GM12878 (cell line): ENCODE data around the gene POLK. TPM values are rescaled to one million over a fixed set of nuclear protein-coding genes. Genes with fewer than 3 reads are reported as not detected.
"Not testable (repeated sequence)": the region's sequence is repeated elsewhere in the genome, so short reads cannot be mapped to it uniquely, and the experiment has no call there.

ENCODE experiments used
- ATAC-seq: fragments of 200-7000 bp; cut with Tn5 transposase; 3 replicates; pipeline ENCODE4 v1.9.1; 2020; ENCODE audit warnings: mild to moderate bottlenecking, moderate library complexity
- BruUV-seq: library from RNA; stranded (reverse); fragments of 400-500 nt; replicated peaks from 2 replicates; lab custom pipeline; 2021; lab: Mats Ljungman, UMichigan
- CTCF ChIA-PET: fragments of 300-600 bp; sonication (Branson Sonifier 250); formaldehyde crosslinking; extraction: SDS; loops from one replicate; lab custom pipeline; 2021; ENCODE audit warnings: inconsistent platforms; lab: Yijun Ruan, JAX
- POLR2A ChIA-PET: fragments of 350-600 bp; formaldehyde crosslinking; extraction: SDS; loops from one replicate; lab custom pipeline; 2021; ENCODE audit warnings: inconsistent platforms; lab: Charles Lee
- RAD21 ChIA-PET: fragments of 300-600 bp; sonication (Branson Sonifier 250); formaldehyde crosslinking; loops from one replicate; lab custom pipeline; 2023; ENCODE audit warnings: antibody characterized with exemption; ENCODE audit not compliant: unreplicated experiment; lab: Charles Lee
- SMC1A ChIA-PET: fragments of 300-600 bp; sonication (Branson Sonifier 250); formaldehyde crosslinking; loops from one replicate; lab custom pipeline; 2023; ENCODE audit not compliant: unreplicated experiment, uncharacterized antibody; lab: Charles Lee
- DNase-seq: peaks from one replicate; pipeline ENCODE4 v3.0.0-alpha.2; 2011; ENCODE audit warnings: low read depth, low spot score
- FAIRE-seq: peaks from 3 replicates; lab custom pipeline; 2011; peaks lifted over from hg19 to GRCh38; lab: Jason Lieb, UNC
- H2AFZ ChIP-seq: 2 replicates; pipeline ENCODE4 v1.6.0; 2011; ENCODE audit warnings: low read depth, low read length, control low read depth; ENCODE audit not compliant: control insufficient read depth
- H3K27ac ChIP-seq: 2 replicates; pipeline ENCODE4 v1.5.1; 2011; ENCODE audit warnings: control low read depth; ENCODE audit not compliant: control insufficient read depth, insufficient read depth
- H3K27me3 ChIP-seq, 2 experiments: replicated peaks in 1 of 2; 2 replicates each; pipeline versions ENCODE4 v1.6.0 to v1.6.1; 2011; ENCODE audit warnings: low read length in 1 of 2; ENCODE audit not compliant: control insufficient read depth in 2 of 2, insufficient read depth in 2 of 2
- H3K36me3 ChIP-seq, 2 experiments: 2 replicates each; pipeline ENCODE4 v1.5.1; 2011; ENCODE audit warnings: low read length in 1 of 2; ENCODE audit not compliant: control insufficient read depth in 2 of 2, insufficient read depth in 2 of 2
- H3K4me1 ChIP-seq: 2 replicates; pipeline ENCODE4 v1.6.1; 2011; ENCODE audit warnings: mild to moderate bottlenecking, low read length, moderate library complexity, mixed read lengths; ENCODE audit not compliant: control insufficient read depth, insufficient read depth
- H3K4me2 ChIP-seq: 2 replicates; pipeline ENCODE4 v1.6.0; 2011; ENCODE audit warnings: control low read depth; ENCODE audit not compliant: control insufficient read depth, insufficient read depth
- H3K4me3 ChIP-seq: fragments of 200-600 bp; sonication (generic); 2 replicates; pipeline ENCODE4 v1.5.1; 2016
- H3K79me2 ChIP-seq: 2 replicates; pipeline ENCODE4 v1.6.0; 2011; ENCODE audit warnings: low read length; ENCODE audit not compliant: control insufficient read depth, insufficient read depth
- H3K9ac ChIP-seq: 2 replicates; pipeline ENCODE4 v1.8.0; 2011; ENCODE audit warnings: low read length, control low read depth, mixed read lengths; ENCODE audit not compliant: control insufficient read depth, insufficient read depth
- H3K9me3 ChIP-seq: replicated peaks from 3 replicates; pipeline ENCODE4 v1.5.1; 2011; ENCODE audit warnings: mild to moderate bottlenecking, low read length; ENCODE audit not compliant: control insufficient read depth, insufficient read depth
- H4K20me1 ChIP-seq: 2 replicates; pipeline ENCODE4 v1.6.0; 2011; ENCODE audit not compliant: control insufficient read depth, insufficient read depth
- ATF7 ChIP-seq: fragments of 450-650 bp; IDR thresholded peaks from 2 replicates; pipeline ENCODE4 v1.6.1; 2016; ENCODE audit warnings: low read depth, mild to moderate bottlenecking
- EZH2 ChIP-seq: IDR thresholded peaks from 2 replicates; pipeline ENCODE4 v1.6.1; 2012; ENCODE audit warnings: low read depth, mild to moderate bottlenecking, control low read depth, inconsistent platforms, low read length, borderline replicate concordance; ENCODE audit not compliant: control insufficient read depth
- HDAC2 ChIP-seq: fragments of 200-600 bp; sonication (generic); IDR thresholded peaks from 2 replicates; pipeline ENCODE4 v1.6.1; 2017
- KAT2A ChIP-seq: conservative IDR thresholded peaks from 2 replicates; pipeline ENCODE4 v1.6.1; 2011; ENCODE audit warnings: low read depth, low read length; ENCODE audit not compliant: control insufficient read depth
- LARP7 ChIP-seq: fragments of 450-650 bp; IDR thresholded peaks from 2 replicates; pipeline ENCODE4 v1.6.1; 2017; ENCODE audit warnings: mild to moderate bottlenecking
- MEF2B ChIP-seq: fragments of 450-650 bp; IDR thresholded peaks from 2 replicates; pipeline ENCODE4 v1.6.1; 2018; ENCODE audit warnings: mild to moderate bottlenecking, moderate library complexity; ENCODE audit not compliant: partially characterized antibody, poor library complexity, severe bottlenecking
- RB1 ChIP-seq: fragments of 450-650 bp; formaldehyde crosslinking; IDR thresholded peaks from 2 replicates; pipeline ENCODE4 v1.6.1; 2017; ENCODE audit warnings: mild to moderate bottlenecking, borderline replicate concordance
- SIN3A ChIP-seq: IDR thresholded peaks from 2 replicates; pipeline ENCODE4 v1.6.1; 2012; ENCODE audit warnings: low read depth, low read length, improper control_type of control experiment
- SKIL ChIP-seq: fragments of 450-650 bp; IDR thresholded peaks from 2 replicates; pipeline ENCODE4 v1.6.1; 2017; ENCODE audit warnings: mild to moderate bottlenecking, low read depth, inconsistent platforms; ENCODE audit not compliant: poor library complexity, severe bottlenecking
- SREBF2 ChIP-seq: IDR thresholded peaks from 2 replicates; pipeline ENCODE4 v1.6.1; 2012; ENCODE audit warnings: mild to moderate bottlenecking, low read length
- ZNF24 ChIP-seq: fragments of 450-650 bp; IDR thresholded peaks from 2 replicates; pipeline ENCODE4 v1.6.1; 2017; ENCODE audit warnings: antibody characterized with exemption, mild to moderate bottlenecking
- ZSCAN29 ChIP-seq: fragments of 450-650 bp; IDR thresholded peaks from 2 replicates; pipeline ENCODE4 v1.6.1; 2017; ENCODE audit warnings: mild to moderate bottlenecking, moderate library complexity
- WGBS: methylation state at CpG from one replicate; pipeline ENCODE4 v1.1.6; 2016; ENCODE audit warnings: low lambda C conversion rate; ENCODE audit not compliant: insufficient replicate concordance, insufficient coverage; ENCODE audit errors: missing lambda C conversion rate; 5-methylcytosine and 5-hydroxymethylcytosine counted together
- in situ Hi-C: fragments of 300-500 bp; cut with MboI; formaldehyde crosslinking; loops from 9 replicates; pipeline ENCODE4 v1.14.3; 2018; ENCODE audit warnings: mixed read lengths
- intact Hi-C: fragments of 100-400 bp; cut with micrococcal nuclease; formaldehyde crosslinking; loops from one replicate; pipeline ENCODE4 v1.14.2; 2022; ENCODE audit not compliant: unreplicated experiment
- polyA plus RNA-seq, 11 experiments: library from polyadenylated mRNA; depleted of rRNA in 4 of 11; unstranded in 6 of 11; stranded (reverse) in 5 of 11; fragments of >200 nt; fragmentation: Nextera tagmentation in 4 of 11; fragmentation: Illumina TruSeq in 1 of 11; extraction: Ambion mirVana in 4 of 11; extraction: Trizol in 1 of 11; gene quantifications; 1 replicate in 1 of 11; 2 replicates in 10 of 11; pipeline versions ENCODE4 v1.2.1 to v1.2.3, GENCODE V29; 2011 to 2016; ENCODE audit warnings: inconsistent platforms in 2 of 11, missing spikeins in 2 of 11, low read depth in 1 of 11
- total RNA-seq, 4 experiments: library from RNA; depleted of rRNA in 3 of 4; stranded (reverse); fragments of >200 nt in 3 of 4; fragmentation: Illumina TruSeq in 1 of 4; extraction: Trizol in 1 of 4; gene quantifications; 2 replicates each; pipeline versions ENCODE4 v1.2.1 to v1.2.3, GENCODE V29; 2013 to 2021
- TF ChIP-seq, protein P1 (sequence below): fragments of 450-650 bp; IDR thresholded peaks from 2 replicates; pipeline ENCODE4 v1.6.1; 2017; ENCODE audit warnings: low read depth, mild to moderate bottlenecking, moderate library complexity
- TF ChIP-seq, protein P2 (sequence below): IDR thresholded peaks from 2 replicates; pipeline ENCODE4 v1.6.1; 2011; ENCODE audit warnings: borderline replicate concordance, low read depth, mild to moderate bottlenecking, moderate library complexity, mixed read lengths, low read length; ENCODE audit not compliant: insufficient read depth; ENCODE audit errors: extremely low read length

POLK gene
- total and polyA plus RNA-seq, 10 of the 15 experiments (the other 5 are each of a cell fraction or from before 2014, with no cell fraction given) = 10.4 to 47.6 (median 29.0) TPM

- FAIRE-seq, ATAC-seq, SMC1A ChIA-PET, RAD21 ChIA-PET, BruUV-seq, H3K4me2 ChIP-seq, CTCF ChIA-PET, H3K27ac ChIP-seq, in situ Hi-C loops, POLR2A ChIA-PET, intact Hi-C loops, H3K4me3 ChIP-seq, DNase-seq, H4K20me1 ChIP-seq, H3K9ac ChIP-seq, H2AFZ ChIP-seq, H3K4me1 ChIP-seq, H3K9me3 ChIP-seq, H3K27me3 ChIP-seq: not testable (repeated sequence)
- peaks cover 18% of the 10 kb centered on the region for H3K79me2 ChIP-seq
- 99% methylated on average over 6 of the region's 6 CpGs for whole genome bisulfite sequencing
- H3K36me3 ChIP-seq = peaks cover 2 to 12% of the 10 kb centered on the region in 2 experiments; a peak in 2 of 4 replicates
Measured at GRCh38 chr5:75489847-75490246, 21.8 kb upstream of the POLK start.

- no peak for FAIRE-seq
- DNase-seq = no peak
- POLR2A ChIA-PET = no interaction called here
- SMC1A ChIA-PET = interaction anchor here (0.6 kb wide), 1 partner anchor 192 kb away, joined by 3 read pairs; no protein-coding TSS in a partner anchor
- peaks cover 2 to 17% of the 10 kb centered on the region in 2 experiments; a peak in 2 of 4 replicates for H3K36me3 ChIP-seq
- RAD21 ChIA-PET = no interaction called here
- peaks cover 13% of the 10 kb centered on the region for H3K79me2 ChIP-seq
- intact Hi-C loops = no loop called here
- H3K9me3 ChIP-seq = peaks cover 7% of the 10 kb centered on the region
- no peaks in the 10 kb centered on the region for H3K4me1 ChIP-seq
- no peak overlapping the region for H3K27ac ChIP-seq
- H3K4me2 ChIP-seq = no peak overlapping the region
- BruUV-seq = no TSS peak
- ATAC-seq = no peak
- H4K20me1 ChIP-seq = no peaks in the 10 kb centered on the region
- 95% methylated on average over 2 of the region's 2 CpGs for WGBS
- no peak overlapping the region for H3K4me3 ChIP-seq
- H3K27me3 ChIP-seq = no peaks in the 10 kb centered on the region
- H3K9ac ChIP-seq = no peak overlapping the region
- H2AFZ ChIP-seq = no peak overlapping the region
- CTCF ChIA-PET = no interaction called here
- in situ Hi-C loops = no loop called here
- no peak for TF ChIP-seq MEF2B
- TF ChIP-seq, protein P1, sequence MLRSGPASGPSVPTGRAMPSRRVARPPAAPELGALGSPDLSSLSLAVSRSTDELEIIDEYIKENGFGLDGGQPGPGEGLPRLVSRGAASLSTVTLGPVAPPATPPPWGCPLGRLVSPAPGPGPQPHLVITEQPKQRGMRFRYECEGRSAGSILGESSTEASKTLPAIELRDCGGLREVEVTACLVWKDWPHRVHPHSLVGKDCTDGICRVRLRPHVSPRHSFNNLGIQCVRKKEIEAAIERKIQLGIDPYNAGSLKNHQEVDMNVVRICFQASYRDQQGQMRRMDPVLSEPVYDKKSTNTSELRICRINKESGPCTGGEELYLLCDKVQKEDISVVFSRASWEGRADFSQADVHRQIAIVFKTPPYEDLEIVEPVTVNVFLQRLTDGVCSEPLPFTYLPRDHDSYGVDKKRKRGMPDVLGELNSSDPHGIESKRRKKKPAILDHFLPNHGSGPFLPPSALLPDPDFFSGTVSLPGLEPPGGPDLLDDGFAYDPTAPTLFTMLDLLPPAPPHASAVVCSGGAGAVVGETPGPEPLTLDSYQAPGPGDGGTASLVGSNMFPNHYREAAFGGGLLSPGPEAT = no peak
- no peak for TF ChIP-seq SIN3A
- TF ChIP-seq LARP7 = no peak
- no peak for TF ChIP-seq ZSCAN29
- no peak for TF ChIP-seq ATF7
- no peak for TF ChIP-seq EZH2
- no peak for TF ChIP-seq ZNF24
- TF ChIP-seq HDAC2 = no peak
- TF ChIP-seq, protein P2, sequence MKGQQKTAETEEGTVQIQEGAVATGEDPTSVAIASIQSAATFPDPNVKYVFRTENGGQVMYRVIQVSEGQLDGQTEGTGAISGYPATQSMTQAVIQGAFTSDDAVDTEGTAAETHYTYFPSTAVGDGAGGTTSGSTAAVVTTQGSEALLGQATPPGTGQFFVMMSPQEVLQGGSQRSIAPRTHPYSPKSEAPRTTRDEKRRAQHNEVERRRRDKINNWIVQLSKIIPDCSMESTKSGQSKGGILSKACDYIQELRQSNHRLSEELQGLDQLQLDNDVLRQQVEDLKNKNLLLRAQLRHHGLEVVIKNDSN = no peak
- no peak for TF ChIP-seq KAT2A
- TF ChIP-seq RB1 = no peak
- TF ChIP-seq SKIL = no peak
- no peak for TF ChIP-seq SREBF2
Measured at GRCh38 chr5:75491621-75492020, 20.1 kb upstream of the POLK start.
